HUDEP-2 (cell line): ENCODE data around the gene ANKRD36C.
"Not testable (repeated sequence)": the region's sequence is repeated elsewhere in the genome, so short reads cannot be mapped to it uniquely, and the experiment has no call there.

Experiments used
- DNase-seq, 76 experiments: peaks; one replicate each; lab custom pipeline; 2025; ENCODE audit not compliant: unreplicated experiment in 76 of 76; lab: John Stamatoyannopoulos, UW

ANKRD36C gene

GRCh38 chr2:95991351-95992094, at the start of gene ANKRD36C:
ANKRD36C (minus strand) TSS chr2:95991824; CDS start chr2:95991708, 116 bp downstream.
- not testable (repeated sequence) for DNase-seq

GRCh38 chr2:96035554-96035953, 43.9 kb upstream of the ANKRD36C start:
- DNase-seq = not testable (repeated sequence)

- not testable (repeated sequence) for DNase-seq
Observed at GRCh38 chr2:96034792-96035191, 43.2 kb upstream of the ANKRD36C start, which contains the start of gene GPAT2. GPAT2 (minus strand) TSS chr2:96034916; CDS start chr2:96032359, 2,557 bp downstream.

- not testable (repeated sequence) for DNase-seq
Observed at GRCh38 chr2:96033997-96034396, 42.4 kb upstream of the ANKRD36C start.

GRCh38 chr2:96027725-96028325, 36.2 kb upstream of the ANKRD36C start:
- not testable (repeated sequence) for DNase-seq

- not testable (repeated sequence) for DNase-seq
Observed at GRCh38 chr2:96025755-96026154, 34.1 kb upstream of the ANKRD36C start.

- no peak for DNase-seq
Observed at GRCh38 chr2:96025194-96025492, 33.5 kb upstream of the ANKRD36C start.

GRCh38 chr2:96024336-96025193, 32.9 kb upstream of the ANKRD36C start:
- no peak for DNase-seq

GRCh38 chr2:96023701-96024100, 32.1 kb upstream of the ANKRD36C start:
- DNase-seq = not testable (repeated sequence)

- DNase-seq = not testable (repeated sequence)
Observed at GRCh38 chr2:96022701-96023447, 31.2 kb upstream of the ANKRD36C start.

GRCh38 chr2:96022126-96022525, 30.5 kb upstream of the ANKRD36C start:
- not testable (repeated sequence) for DNase-seq

- DNase-seq = not testable (repeated sequence)
Observed at GRCh38 chr2:96021142-96021541, 29.5 kb upstream of the ANKRD36C start.

GRCh38 chr2:96019909-96020590, 28.4 kb upstream of the ANKRD36C start:
- not testable (repeated sequence) for DNase-seq

- DNase-seq = not testable (repeated sequence)
Observed at GRCh38 chr2:96016321-96016720, 24.7 kb upstream of the ANKRD36C start.

GRCh38 chr2:96012792-96013264, 21.2 kb upstream of the ANKRD36C start:
- DNase-seq = not testable (repeated sequence)

- DNase-seq = not testable (repeated sequence)
Observed at GRCh38 chr2:96012086-96012791, 20.6 kb upstream of the ANKRD36C start.

- not testable (repeated sequence) for DNase-seq
Observed at GRCh38 chr2:96011129-96011455, 19.5 kb upstream of the ANKRD36C start.

- DNase-seq = not testable (repeated sequence)
Observed at GRCh38 chr2:96010320-96011128, 18.9 kb upstream of the ANKRD36C start.
